ENCODE results near the gene FNDC11. TPM values are rescaled to one million over a fixed set of nuclear protein-coding genes. Genes with fewer than 3 reads are reported as not detected.

The FNDC11 gene
- polyA plus RNA-seq, 2 of the 4 experiments (the other 2 are of a cell fraction), result 0.14 to 0.18 TPM

- Histone ChIP-seq H3K9me3 (no peaks in the 10 kb centered on the region), H3K4me3 (no peak overlapping the region), H3K4me1 (no peaks in the 10 kb centered on the region), H3K27ac (no peak overlapping the region), H3K4me2 (no peak overlapping the region)
- ChIA-PET POLR2A (interaction anchor here (1.0 to 2.9 kb wide), 4 partner anchors 9 to 53 kb away, joined by 3 to 15 read pairs (median 6); partner anchors contain the start of genes PPDPF and PTK6), CTCF (interaction anchor here (0.7 to 4.1 kb wide), 7 partner anchors 8 to 451 kb away, joined by 3 to 18 read pairs (median 7); partner anchors contain the start of genes PPDPF and PTK6)
- FAIRE-seq (no peak), ATAC-seq (peak; percentile 4 to 8; a peak in 3 of 6 replicates), DNase-seq (ENCODE audit: low read depth in 1 of 2, low spot score in 1 of 2) (no peak)
- TF ChIP-seq NFE2L2 (conservative IDR thresholded peaks at IDR 0.05; ENCODE audit: low read length), result no peak
- no peak for TF ChIP-seq JUNB (IDR thresholded peaks at IDR 0.05)
- no peak for TF ChIP-seq HOXB13 (CRISPR knock-in tag; IDR thresholded peaks at IDR 0.05; ENCODE audit: low read depth)
- no peak for TF ChIP-seq RNF2 (IDR thresholded peaks at IDR 0.05; ENCODE audit: borderline replicate concordance, low read depth)
- TF ChIP-seq CHD4 (IDR thresholded peaks at IDR 0.05; ENCODE audit: borderline replicate concordance), result no peak
- TF ChIP-seq ZC3H11A (IDR thresholded peaks at IDR 0.05), result no peak
- no peak for TF ChIP-seq ZFP36 (IDR thresholded peaks at IDR 0.05; ENCODE audit: borderline replicate concordance, partially characterized antibody)
- no peak for TF ChIP-seq FOSL2 (IDR thresholded peaks at IDR 0.05)
- no peak for TF ChIP-seq FOSL2 (CRISPR knock-in tag; IDR thresholded peaks at IDR 0.05)
- TF ChIP-seq PHF8 (IDR thresholded peaks at IDR 0.05; ENCODE audit: borderline replicate concordance, low read depth), result no peak
- TF ChIP-seq NR3C1 (IDR thresholded peaks at IDR 0.05), result no peak
- TF ChIP-seq REST (IDR thresholded peaks at IDR 0.05), result no peak
- no peak for TF ChIP-seq HEYL (CRISPR knock-in tag; IDR thresholded peaks at IDR 0.05)
- no peak for TF ChIP-seq MAFK (IDR thresholded peaks at IDR 0.05; ENCODE audit: partially characterized antibody)
- no peak for TF ChIP-seq CTCF (IDR thresholded peaks at IDR 0.05)
- TF ChIP-seq HDAC2 (IDR thresholded peaks at IDR 0.05), result no peak
- no peak for TF ChIP-seq TP53 (CRISPR knock-in tag; IDR thresholded peaks at IDR 0.05)
- no peak for TF ChIP-seq USF2 (IDR thresholded peaks at IDR 0.05)
- no peak for TF ChIP-seq E2F6 (IDR thresholded peaks at IDR 0.05; ENCODE audit: borderline replicate concordance, low read depth)
- TF ChIP-seq SREBF2 (IDR thresholded peaks at IDR 0.05), result no peak
- TF ChIP-seq CHD2 (IDR thresholded peaks at IDR 0.05; ENCODE audit: low read length, partially characterized antibody), result no peak
- 91% methylated on average over 15 of the region's 27 CpGs for WGBS (ENCODE audit: missing lambda C conversion rate)
These were observed 24.6 kb upstream of the FNDC11 start for GRCh38 chr20:63529180-63529860.
